HEK293 (cell line): ENCODE data around the gene CLDN7.
A peak's percentile ranks its signal among the peaks of the same experiment; 100 is the strongest.

Experiments used
- CTCF ChIA-PET: fragments of 350-600 bp; formaldehyde crosslinking; extraction: SDS; loops from one replicate; lab custom pipeline; 2021; ENCODE audit warnings: antibody characterized with exemption; lab: Yijun Ruan, JAX
- POLR2A ChIA-PET: fragments of 300-600 bp; formaldehyde crosslinking; extraction: SDS; loops from one replicate; lab custom pipeline; 2020; ENCODE audit warnings: antibody characterized with exemption, inconsistent platforms; lab: Yijun Ruan, JAX
- H3K27ac ChIP-seq: fragments of 200-500 bp; sonication (Bioruptor generic); 2 replicates; pipeline ENCODE4 v1.5.1; 2014; ENCODE audit warnings: low read depth, low read length, control low read depth, inconsistent platforms; ENCODE audit errors: extremely low read depth
- H3K36me3 ChIP-seq, 2 experiments: fragments of 200-500 bp in 1 of 2; sonication (Bioruptor generic) in 1 of 2; 1 replicate in 1 of 2; 2 replicates in 1 of 2; pipeline ENCODE4 v1.5.1; 2014 to 2017; ENCODE audit warnings: inconsistent platforms in 2 of 2, low read length in 2 of 2; ENCODE audit not compliant: control insufficient read depth in 2 of 2, insufficient read depth in 1 of 2
- H3K4me1 ChIP-seq: fragments of 200-500 bp; sonication (Bioruptor generic); 2 replicates; pipeline ENCODE4 v1.5.1; 2014; ENCODE audit warnings: mild to moderate bottlenecking, low read length, inconsistent platforms; ENCODE audit not compliant: control insufficient read depth, insufficient read depth
- H3K4me3 ChIP-seq: 2 replicates; pipeline ENCODE4 v1.5.1; 2011; ENCODE audit warnings: low read depth, mild to moderate bottlenecking, control low read depth, low read length, moderate library complexity
- H3K9me3 ChIP-seq: fragments of 200-500 bp; sonication (Bioruptor generic); 2 replicates; pipeline ENCODE4 v1.5.1; 2014; ENCODE audit warnings: low read depth, low read length, inconsistent platforms; ENCODE audit not compliant: control insufficient read depth, insufficient read depth
- GLIS1 ChIP-seq: fragments of 450-650 bp; formaldehyde crosslinking; IDR thresholded peaks from 2 replicates; pipeline ENCODE4 v1.5.1; 2016; ENCODE audit warnings: missing biosample characterization, missing genetic modification characterization
- KLF1 ChIP-seq: fragments of 450-650 bp; formaldehyde crosslinking; IDR thresholded peaks from 2 replicates; pipeline ENCODE4 v1.5.1; 2016; ENCODE audit warnings: missing biosample characterization, missing genetic modification characterization
- KLF9 ChIP-seq: fragments of 450-650 bp; formaldehyde crosslinking; IDR thresholded peaks from 2 replicates; pipeline ENCODE4 v1.5.1; 2016; ENCODE audit warnings: missing biosample characterization, missing genetic modification characterization, low read depth
- RBAK ChIP-seq: fragments of 450-650 bp; formaldehyde crosslinking; IDR thresholded peaks from 2 replicates; pipeline ENCODE4 v1.5.1; 2016; ENCODE audit warnings: missing biosample characterization, missing genetic modification characterization
- REST ChIP-seq: fragments of 450-650 bp; formaldehyde crosslinking; IDR thresholded peaks from 2 replicates; pipeline ENCODE4 v1.5.1; 2016; ENCODE audit warnings: missing biosample characterization, missing genetic modification characterization
- SETDB1 ChIP-seq: IDR thresholded peaks from one replicate; pipeline ENCODE4 v1.6.1; 2017; ENCODE audit warnings: mild to moderate bottlenecking, low read length, moderate library complexity, mixed read lengths; ENCODE audit not compliant: insufficient read length
- YY2 ChIP-seq: fragments of 450-650 bp; formaldehyde crosslinking; IDR thresholded peaks from 2 replicates; pipeline ENCODE4 v1.5.1; 2016; ENCODE audit warnings: missing biosample characterization, missing genetic modification characterization
- ZBTB11 ChIP-seq: fragments of 450-650 bp; formaldehyde crosslinking; conservative IDR thresholded peaks from 2 replicates; pipeline ENCODE4 v1.5.1; 2016; ENCODE audit warnings: low read depth, missing biosample characterization, missing genetic modification characterization
- ZBTB21 ChIP-seq: fragments of 450-650 bp; formaldehyde crosslinking; IDR thresholded peaks from 2 replicates; pipeline ENCODE4 v1.5.1; 2017; ENCODE audit warnings: missing biosample characterization, missing genetic modification characterization
- ZBTB44 ChIP-seq: fragments of 450-650 bp; IDR thresholded peaks from 2 replicates; pipeline ENCODE4 v1.5.1; 2018; ENCODE audit warnings: missing biosample characterization, mild to moderate bottlenecking, missing genetic modification characterization
- ZNF121 ChIP-seq: fragments of 450-650 bp; formaldehyde crosslinking; IDR thresholded peaks from 2 replicates; pipeline ENCODE4 v1.5.1; 2016; ENCODE audit warnings: missing biosample characterization, missing genetic modification characterization
- ZNF140 ChIP-seq: fragments of 450-650 bp; formaldehyde crosslinking; IDR thresholded peaks from 2 replicates; pipeline ENCODE4 v1.5.1; 2016; ENCODE audit warnings: missing biosample characterization, missing genetic modification characterization
- ZNF155 ChIP-seq: fragments of 450-650 bp; formaldehyde crosslinking; IDR thresholded peaks from 2 replicates; pipeline ENCODE4 v1.5.1; 2016; ENCODE audit warnings: missing biosample characterization, missing genetic modification characterization
- ZNF426 ChIP-seq: fragments of 450-650 bp; formaldehyde crosslinking; IDR thresholded peaks from 2 replicates; pipeline ENCODE4 v1.5.1; 2017; ENCODE audit warnings: missing biosample characterization, missing genetic modification characterization, mild to moderate bottlenecking, inconsistent platforms, moderate library complexity
- ZNF48 ChIP-seq: fragments of 450-650 bp; formaldehyde crosslinking; IDR thresholded peaks from 2 replicates; pipeline ENCODE4 v1.5.1; 2016; ENCODE audit warnings: missing biosample characterization, missing genetic modification characterization
- ZNF776 ChIP-seq: fragments of 450-650 bp; formaldehyde crosslinking; IDR thresholded peaks from 2 replicates; pipeline ENCODE4 v1.5.0; 2017; ENCODE audit warnings: missing biosample characterization, missing genetic modification characterization, borderline replicate concordance
- ZNF792 ChIP-seq: fragments of 450-650 bp; formaldehyde crosslinking; IDR thresholded peaks from 2 replicates; pipeline ENCODE4 v1.5.1; 2016; ENCODE audit warnings: missing biosample characterization, missing genetic modification characterization
- ZNF830 ChIP-seq: fragments of 450-650 bp; IDR thresholded peaks from 2 replicates; pipeline ENCODE4 v1.5.0; 2018; ENCODE audit warnings: missing biosample characterization, missing genetic modification characterization, low read depth, mild to moderate bottlenecking, moderate library complexity
- ZNF843 ChIP-seq: fragments of 450-650 bp; formaldehyde crosslinking; IDR thresholded peaks from 2 replicates; pipeline ENCODE4 v1.5.1; 2016; ENCODE audit warnings: missing biosample characterization, missing genetic modification characterization

CLDN7 gene

GRCh38 chr17:7249830-7250229, 12.4 kb downstream of the CLDN7 start:
- Histone ChIP-seq H3K9me3 (no peaks in the 10 kb centered on the region), H3K36me3 (peaks cover 36 to 47% of the 10 kb centered on the region in 2 experiments), H3K4me1 (peaks cover 13% of the 10 kb centered on the region; the same call in 1 of the 2 replicates), H3K27ac (no peak overlapping the region), H3K4me3 (peak overlapping the region; percentile 75)
- TF ChIP-seq GLIS1 (tag by site-specific recombination) (no peak), ZBTB21 (tag by site-specific recombination) (no peak), ZNF830 (tag by site-specific recombination) (no peak), REST (tag by site-specific recombination) (no peak), YY2 (tag by site-specific recombination) (no peak), SETDB1 (no peak), ZNF121 (no peak), ZNF426 (no peak), ZBTB44 (no peak), ZNF843 (tag by site-specific recombination) (no peak), ZBTB11 (no peak), ZNF48 (tag by site-specific recombination) (no peak), KLF9 (tag by site-specific recombination) (no peak), RBAK (no peak), ZNF155 (no peak), ZNF792 (no peak), KLF1 (tag by site-specific recombination) (no peak), ZNF140 (tag by site-specific recombination) (no peak), ZNF776 (no peak)
- CTCF ChIA-PET: interaction anchor here (0.6 to 1.4 kb wide), 2 partner anchors 16 to 121 kb away, joined by 3 to 5 read pairs; no protein-coding TSS in a partner anchor
- POLR2A ChIA-PET: interaction anchor here (1.5 to 1.6 kb wide), 2 partner anchors 12 to 80 kb away, joined by 4 to 7 read pairs; partner anchors contain the start of genes NEURL4 and PHF23
